Lower leg skin (tissue), 3 donors: Measurements from ENCODE around the gene CCDC85C.

ENCODE experiments used
- POLR2A ChIP-seq, 2 donors: fragments of 450-650 bp; IDR thresholded peaks; one replicate each; pipeline ENCODE4 v1.6.1; 2016 to 2017; ENCODE audit warnings: antibody characterized with exemption in 2 of 2, mild to moderate bottlenecking in 1 of 2, moderate library complexity in 1 of 2
- TF ChIP-seq, protein P1 (sequence below), 3 donors: fragments of 450-650 bp; IDR thresholded peaks; one replicate each; pipeline ENCODE4 v1.5.1; 2016; ENCODE audit warnings: antibody characterized with exemption in 3 of 3, mild to moderate bottlenecking in 3 of 3, moderate library complexity in 2 of 3

DNA sequence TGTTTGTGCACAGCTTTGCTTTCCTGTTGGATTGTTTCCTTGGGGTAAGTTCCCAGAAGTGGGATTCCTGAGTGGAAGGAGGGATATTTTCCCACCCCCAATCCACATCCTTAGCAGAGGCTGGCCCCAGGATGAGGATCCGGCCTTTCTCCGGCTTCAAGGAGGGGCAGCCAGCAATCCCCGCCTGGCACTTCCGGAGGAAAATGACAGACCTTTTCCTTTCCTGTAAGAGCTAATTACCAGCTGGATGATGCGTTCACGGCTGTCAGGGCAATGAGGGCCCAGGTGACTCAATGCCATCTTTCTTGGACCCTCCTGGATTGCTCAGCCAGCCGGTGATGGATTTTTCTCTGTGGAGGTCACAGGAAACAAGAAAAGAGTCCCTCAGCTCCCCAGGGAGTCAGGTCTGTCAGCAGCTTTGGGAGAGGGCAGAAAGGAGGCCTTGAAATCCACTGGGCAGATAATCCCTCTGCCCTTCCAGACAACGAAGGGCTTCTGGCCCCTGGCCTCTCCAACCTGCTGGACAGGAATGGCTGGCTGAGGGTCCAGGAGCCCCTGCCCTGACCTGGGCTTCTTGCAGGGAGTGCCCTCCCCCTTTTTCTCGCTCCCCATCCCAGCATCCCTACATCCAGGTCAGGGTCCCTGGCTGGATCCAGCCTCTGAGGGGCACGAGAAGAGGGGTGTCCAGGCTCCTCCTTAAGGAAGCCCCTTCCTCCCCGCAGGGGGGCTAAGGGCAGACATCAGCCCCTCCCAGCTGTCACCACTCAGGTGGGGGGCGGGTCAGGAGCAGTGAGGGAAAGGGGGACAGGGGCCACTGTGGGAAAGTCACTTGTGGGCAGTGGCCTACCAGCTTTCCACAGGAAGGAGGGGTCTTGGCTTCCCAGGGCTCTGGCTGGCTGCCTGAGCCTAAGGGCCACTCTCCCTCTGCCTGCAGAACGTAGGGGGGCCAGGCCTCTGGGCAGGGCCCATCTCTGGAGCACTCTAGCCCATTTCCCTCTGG, 16.1 kb upstream of the CCDC85C start:
- TF ChIP-seq, protein P1, sequence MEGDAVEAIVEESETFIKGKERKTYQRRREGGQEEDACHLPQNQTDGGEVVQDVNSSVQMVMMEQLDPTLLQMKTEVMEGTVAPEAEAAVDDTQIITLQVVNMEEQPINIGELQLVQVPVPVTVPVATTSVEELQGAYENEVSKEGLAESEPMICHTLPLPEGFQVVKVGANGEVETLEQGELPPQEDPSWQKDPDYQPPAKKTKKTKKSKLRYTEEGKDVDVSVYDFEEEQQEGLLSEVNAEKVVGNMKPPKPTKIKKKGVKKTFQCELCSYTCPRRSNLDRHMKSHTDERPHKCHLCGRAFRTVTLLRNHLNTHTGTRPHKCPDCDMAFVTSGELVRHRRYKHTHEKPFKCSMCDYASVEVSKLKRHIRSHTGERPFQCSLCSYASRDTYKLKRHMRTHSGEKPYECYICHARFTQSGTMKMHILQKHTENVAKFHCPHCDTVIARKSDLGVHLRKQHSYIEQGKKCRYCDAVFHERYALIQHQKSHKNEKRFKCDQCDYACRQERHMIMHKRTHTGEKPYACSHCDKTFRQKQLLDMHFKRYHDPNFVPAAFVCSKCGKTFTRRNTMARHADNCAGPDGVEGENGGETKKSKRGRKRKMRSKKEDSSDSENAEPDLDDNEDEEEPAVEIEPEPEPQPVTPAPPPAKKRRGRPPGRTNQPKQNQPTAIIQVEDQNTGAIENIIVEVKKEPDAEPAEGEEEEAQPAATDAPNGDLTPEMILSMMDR (IDR thresholded peaks at IDR 0.05), result no peak
- TF ChIP-seq POLR2A (IDR thresholded peaks at IDR 0.05), result no peak
